Vagina (tissue), 2 donors: ENCODE data around the gene ORM1.

Source experiments
- CTCF ChIP-seq, 3 experiments: fragments of 450-650 bp in 2 of 3; fragments of 200-600 bp in 1 of 3; sonication (generic) in 1 of 3; IDR thresholded peaks; one replicate each; pipeline ENCODE4 v1.5.1; 2017 to 2019; ENCODE audit warnings: antibody characterized with exemption in 3 of 3, mild to moderate bottlenecking in 2 of 3, moderate library complexity in 2 of 3
- POLR2A ChIP-seq, 2 donors: fragments of 450-650 bp; IDR thresholded peaks; one replicate each; pipeline ENCODE4 v1.6.1; 2017; ENCODE audit warnings: antibody characterized with exemption in 2 of 2, mild to moderate bottlenecking in 2 of 2, moderate library complexity in 2 of 2
- POLR2AphosphoS5 ChIP-seq, 2 donors: sonication (generic); formaldehyde crosslinking; IDR thresholded peaks; one replicate each; pipeline ENCODE4 v1.9.0; 2017; ENCODE audit warnings: antibody characterized with exemption in 2 of 2, mild to moderate bottlenecking in 2 of 2, low read depth in 1 of 2; ENCODE audit not compliant: insufficient read depth in 1 of 2

GRCh38 chr9:114373960-114374730 is 51.2 kb downstream of the ORM1 start:
- TF ChIP-seq CTCF (IDR thresholded peaks at IDR 0.05), result no peak
- no peak for TF ChIP-seq POLR2A (IDR thresholded peaks at IDR 0.05)
- no peak for TF ChIP-seq POLR2AphosphoS5 (IDR thresholded peaks at IDR 0.05; ENCODE audit: insufficient read depth in 1 of 2, low read depth in 1 of 2)
